Activated T-cell treated with anti-CD3 and anti-CD28 coated beads, Interleukin-2, amount 50 U/mL, for 24 hours (primary cell): ENCODE data around the gene NFAM1.

Experiments
- DNase-seq: peaks from one replicate; pipeline ENCODE4 v3.0.0-alpha.2; 2020
- H3K27ac Mint-ChIP-seq: 2 replicates; pipeline ENCODE4 v1.8.0; 2020; ENCODE audit warnings: mild to moderate bottlenecking, mixed read lengths
- H3K27me3 Mint-ChIP-seq: 2 replicates; pipeline ENCODE4 v1.8.0; 2020; ENCODE audit warnings: mixed read lengths
- H3K36me3 Mint-ChIP-seq: 2 replicates; pipeline ENCODE4 v1.8.0; 2020; ENCODE audit warnings: low read depth, mixed read lengths
- H3K4me1 Mint-ChIP-seq: 2 replicates; pipeline ENCODE4 v1.8.0; 2020; ENCODE audit warnings: low read depth, mixed read lengths
- H3K4me3 Mint-ChIP-seq: 2 replicates; pipeline ENCODE4 v1.8.0; 2020; ENCODE audit warnings: mild to moderate bottlenecking, moderate library complexity, mixed read lengths
- H3K9me3 Mint-ChIP-seq: 2 replicates; pipeline ENCODE4 v1.8.0; 2020; ENCODE audit warnings: mixed read lengths

Gene NFAM1

GRCh38 chr22:42412744-42413333 is 19.4 kb downstream of the NFAM1 start:
- Mint-ChIP-seq H3K4me1 (no peaks in the 10 kb centered on the region), H3K27ac (no peak overlapping the region), H3K36me3 (no peaks in the 10 kb centered on the region), H3K4me3 (no peak overlapping the region), H3K9me3 (no peaks in the 10 kb centered on the region), H3K27me3 (no peaks in the 10 kb centered on the region)
- no peak for DNase-seq

GRCh38 chr22:42410708-42411107 is 21.5 kb downstream of the NFAM1 start:
- no peaks in the 10 kb centered on the region for H3K27me3 Mint-ChIP-seq
- no peak overlapping the region for H3K4me3 Mint-ChIP-seq
- DNase-seq: no peak
- H3K4me1 Mint-ChIP-seq: no peaks in the 10 kb centered on the region
- no peaks in the 10 kb centered on the region for H3K9me3 Mint-ChIP-seq
- H3K36me3 Mint-ChIP-seq: no peaks in the 10 kb centered on the region
- H3K27ac Mint-ChIP-seq: no peak overlapping the region

DNA sequence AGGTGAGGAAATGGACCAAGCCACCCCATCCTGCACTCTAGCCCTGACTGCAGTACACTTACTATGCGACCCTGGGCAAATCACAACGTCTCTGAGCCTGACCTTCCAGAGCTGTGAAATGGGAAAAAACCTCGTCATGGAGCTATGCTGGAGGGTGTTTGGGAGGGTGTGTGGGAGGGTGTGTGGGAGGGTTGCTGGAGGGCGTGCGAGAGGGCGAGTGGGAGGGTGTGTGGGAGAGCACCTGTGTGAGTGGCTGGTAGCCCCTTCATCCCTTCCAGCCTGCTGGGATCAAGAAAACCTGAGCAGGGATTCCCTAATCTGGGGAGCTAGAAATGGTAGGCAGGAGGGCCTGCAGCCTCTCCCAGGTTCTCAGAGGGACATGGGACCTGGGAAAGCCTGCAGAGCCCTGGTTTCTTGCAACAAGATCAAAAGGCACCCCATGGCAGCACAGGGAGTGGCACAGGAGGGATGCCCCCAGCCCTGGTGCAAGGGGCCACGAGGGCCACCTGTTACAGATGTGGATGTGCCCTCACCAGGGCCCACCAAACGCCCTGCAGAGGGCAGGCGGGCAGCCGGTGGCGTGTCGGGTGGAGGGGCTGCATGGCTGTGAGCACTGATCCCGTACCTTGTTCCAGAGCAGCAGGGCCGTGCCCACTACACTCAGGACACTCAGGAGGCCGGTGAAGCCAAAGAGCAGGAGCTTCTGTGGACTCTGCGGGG is 23.2 kb downstream of the NFAM1 start:
- no peaks in the 10 kb centered on the region for H3K27me3 Mint-ChIP-seq
- H3K9me3 Mint-ChIP-seq: no peaks in the 10 kb centered on the region
- no peak overlapping the region for H3K4me3 Mint-ChIP-seq
- H3K36me3 Mint-ChIP-seq: no peaks in the 10 kb centered on the region
- no peak overlapping the region for H3K27ac Mint-ChIP-seq
- H3K4me1 Mint-ChIP-seq: no peaks in the 10 kb centered on the region
- DNase-seq: no peak

DNA sequence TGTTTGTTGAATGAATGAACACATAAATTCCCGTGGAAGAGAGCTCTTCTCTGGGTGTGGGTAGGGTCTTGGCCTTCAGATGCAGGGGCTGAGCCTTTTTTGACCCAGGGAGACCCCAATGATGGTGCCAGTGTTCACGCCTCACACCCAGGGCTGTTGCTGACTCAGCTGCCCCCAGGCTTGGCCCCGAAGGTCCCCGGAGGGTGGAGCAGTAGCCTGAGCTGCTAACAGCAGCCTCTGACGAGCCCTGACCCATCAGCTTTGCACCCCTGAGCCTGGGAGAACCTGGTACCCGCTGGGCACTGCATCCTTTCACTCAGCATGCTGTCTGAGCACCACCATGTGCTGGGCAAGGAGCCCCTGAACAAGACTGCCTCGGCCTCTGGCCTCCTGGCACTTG is 23.9 kb downstream of the NFAM1 start:
- no peak for DNase-seq
- Mint-ChIP-seq H3K4me1 (no peaks in the 10 kb centered on the region), H3K27ac (no peak overlapping the region), H3K27me3 (no peaks in the 10 kb centered on the region), H3K9me3 (no peaks in the 10 kb centered on the region), H3K4me3 (no peak overlapping the region), H3K36me3 (no peaks in the 10 kb centered on the region)

DNA sequence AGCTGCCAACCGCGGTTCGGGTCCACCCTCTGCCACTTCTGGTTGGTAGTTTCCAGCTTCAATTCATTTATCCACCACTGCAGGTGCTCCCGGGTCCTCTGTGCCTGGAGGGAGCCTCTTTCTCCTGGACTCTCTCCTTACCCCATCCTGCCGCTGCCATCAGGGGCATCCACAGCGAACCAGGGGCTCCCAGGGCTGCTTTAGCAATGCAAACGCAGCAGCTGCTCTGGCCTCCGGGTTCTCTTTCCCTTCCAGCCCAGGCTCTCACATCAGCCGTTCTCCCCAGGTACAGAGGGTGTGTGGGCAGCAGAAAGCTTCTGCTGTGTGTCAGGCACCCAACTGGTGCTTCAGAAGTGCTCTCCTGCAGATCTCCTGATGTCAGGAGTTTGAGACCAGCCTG is 27.9 kb downstream of the NFAM1 start:
- DNase-seq: no peak
- Mint-ChIP-seq H3K36me3 (no peaks in the 10 kb centered on the region), H3K4me3 (no peak overlapping the region), H3K27me3 (no peaks in the 10 kb centered on the region), H3K9me3 (no peaks in the 10 kb centered on the region), H3K27ac (no peak overlapping the region), H3K4me1 (no peaks in the 10 kb centered on the region)

GRCh38 chr22:42401535-42402334 is 30.5 kb downstream of the NFAM1 start:
- Mint-ChIP-seq H3K4me1 (peaks cover 6% of the 10 kb centered on the region), H3K9me3 (no peaks in the 10 kb centered on the region), H3K27ac (no peak overlapping the region), H3K4me3 (no peak overlapping the region), H3K27me3 (no peaks in the 10 kb centered on the region), H3K36me3 (no peaks in the 10 kb centered on the region)
- no peak for DNase-seq

- H3K4me1 Mint-ChIP-seq: peaks cover 9% of the 10 kb centered on the region
- no peak for DNase-seq
- no peaks in the 10 kb centered on the region for H3K9me3 Mint-ChIP-seq
- no peak overlapping the region for H3K4me3 Mint-ChIP-seq
- no peak overlapping the region for H3K27ac Mint-ChIP-seq
- H3K27me3 Mint-ChIP-seq: no peaks in the 10 kb centered on the region
- H3K36me3 Mint-ChIP-seq: no peaks in the 10 kb centered on the region
These were observed 31.2 kb downstream of the NFAM1 start for GRCh38 chr22:42400811-42401534.

GRCh38 chr22:42399315-42400271 is 32.6 kb downstream of the NFAM1 start:
- no peak overlapping the region for H3K4me3 Mint-ChIP-seq
- H3K9me3 Mint-ChIP-seq: no peaks in the 10 kb centered on the region
- H3K4me1 Mint-ChIP-seq: peaks cover 9% of the 10 kb centered on the region
- H3K36me3 Mint-ChIP-seq: no peaks in the 10 kb centered on the region
- H3K27me3 Mint-ChIP-seq: no peaks in the 10 kb centered on the region
- no peak overlapping the region for H3K27ac Mint-ChIP-seq
- DNase-seq: no peak

DNA sequence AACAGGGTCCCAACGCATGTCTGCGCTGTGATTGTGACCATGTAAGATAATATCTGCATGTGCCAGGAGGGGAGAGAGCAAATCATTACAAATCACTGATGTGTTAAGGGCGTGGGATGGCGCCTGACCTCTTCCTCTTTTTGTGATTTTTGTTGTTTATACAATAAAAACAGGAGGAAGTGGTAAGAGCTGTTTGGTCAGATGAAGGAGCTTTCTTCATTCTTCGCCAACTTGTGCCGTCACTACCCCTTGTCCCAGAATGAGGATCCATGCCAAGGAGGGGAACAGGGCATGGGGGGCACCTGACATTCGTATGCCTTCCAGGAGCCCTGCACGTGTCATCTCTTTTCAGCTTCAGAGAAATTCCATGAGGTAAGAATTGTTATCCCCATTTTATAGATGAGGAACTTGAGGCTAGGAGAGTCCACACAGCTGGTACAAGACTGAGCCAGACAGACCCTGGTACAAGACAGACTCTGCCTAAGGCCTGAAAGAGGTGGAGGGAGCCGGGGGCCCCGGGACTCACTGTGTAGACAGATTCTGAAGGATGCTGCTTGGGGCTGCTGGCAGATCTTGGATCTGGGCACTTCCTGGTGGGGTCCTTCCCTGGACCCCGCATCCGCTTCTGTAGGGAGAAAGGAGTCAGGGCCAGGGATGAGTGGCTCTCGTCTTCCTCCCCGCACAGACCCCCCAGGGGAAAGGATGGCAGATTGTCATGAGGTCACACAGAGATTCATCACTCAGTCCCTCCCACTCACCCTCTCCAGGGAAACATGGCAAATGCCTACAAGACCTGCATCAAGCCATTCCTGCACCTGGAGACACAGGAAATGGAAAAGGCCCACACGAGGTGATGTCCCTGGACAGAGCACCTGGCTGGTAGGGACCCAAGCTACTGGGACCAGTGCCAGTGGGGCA is 34.6 kb downstream of the NFAM1 start:
- Mint-ChIP-seq H3K4me1 (peaks cover 9% of the 10 kb centered on the region), H3K4me3 (no peak overlapping the region), H3K27ac (no peak overlapping the region), H3K36me3 (no peaks in the 10 kb centered on the region), H3K9me3 (no peaks in the 10 kb centered on the region), H3K27me3 (no peaks in the 10 kb centered on the region)
- no peak for DNase-seq

DNA sequence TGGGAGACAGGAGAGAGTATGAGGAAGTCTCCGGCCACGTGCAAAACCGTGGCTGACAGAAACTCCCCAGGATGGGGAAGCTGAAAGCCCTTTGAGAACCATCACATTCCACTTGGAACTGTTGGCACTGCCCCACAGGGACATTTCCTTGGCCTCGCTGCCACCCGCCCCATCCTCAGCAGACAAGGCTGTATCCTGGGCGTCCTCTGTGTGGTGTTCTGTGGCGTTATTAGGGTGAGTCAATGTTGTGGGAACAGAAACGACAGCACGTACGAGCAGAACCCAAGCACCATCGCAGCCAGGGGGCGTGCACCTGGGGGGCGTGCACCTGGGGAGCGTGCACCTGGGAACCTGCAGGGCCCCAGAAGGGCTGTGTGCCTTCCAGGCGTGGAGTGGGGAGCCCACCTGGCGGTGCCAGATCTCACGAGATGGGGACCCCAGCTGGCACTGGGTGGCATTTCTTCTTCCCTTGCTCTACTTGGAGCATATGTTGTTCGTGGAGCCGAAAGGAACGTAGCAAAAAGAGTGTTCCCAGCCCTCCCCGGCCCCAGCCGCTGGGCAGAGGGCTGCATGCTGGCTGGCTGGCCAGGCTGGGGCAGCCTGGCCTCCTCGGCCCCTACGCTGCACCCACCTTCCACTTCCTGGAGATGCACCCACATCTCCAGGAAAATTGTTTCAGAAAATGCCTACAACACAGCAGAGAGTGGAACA is 35.4 kb downstream of the NFAM1 start:
- Mint-ChIP-seq H3K9me3 (no peaks in the 10 kb centered on the region), H3K27ac (no peak overlapping the region), H3K4me3 (no peak overlapping the region), H3K36me3 (no peaks in the 10 kb centered on the region), H3K27me3 (no peaks in the 10 kb centered on the region), H3K4me1 (peaks cover 9% of the 10 kb centered on the region)
- DNase-seq: no peak

GRCh38 chr22:42389143-42389542 is 43.1 kb downstream of the NFAM1 start:
- H3K9me3 Mint-ChIP-seq: no peaks in the 10 kb centered on the region
- no peaks in the 10 kb centered on the region for H3K27me3 Mint-ChIP-seq
- DNase-seq: no peak
- no peak overlapping the region for H3K4me3 Mint-ChIP-seq
- no peaks in the 10 kb centered on the region for H3K36me3 Mint-ChIP-seq
- H3K4me1 Mint-ChIP-seq: no peaks in the 10 kb centered on the region
- H3K27ac Mint-ChIP-seq: no peak overlapping the region

- no peaks in the 10 kb centered on the region for H3K4me1 Mint-ChIP-seq
- H3K27me3 Mint-ChIP-seq: no peaks in the 10 kb centered on the region
- H3K4me3 Mint-ChIP-seq: no peak overlapping the region
- no peak overlapping the region for H3K27ac Mint-ChIP-seq
- no peaks in the 10 kb centered on the region for H3K36me3 Mint-ChIP-seq
- no peaks in the 10 kb centered on the region for H3K9me3 Mint-ChIP-seq
- no peak for DNase-seq
These were observed 43.9 kb downstream of the NFAM1 start for GRCh38 chr22:42388130-42388797.
